ENCODE measurements around the gene OPALIN. TPM values are rescaled to one million over a fixed set of nuclear protein-coding genes. Genes with fewer than 3 reads are reported as not detected.

The OPALIN gene
- total RNA-seq, 1 donor from 2014 or later: not detected

Other genes with a start within 250 kb of the OPALIN start
- 15.5 and 15.9 TPM in 2 replicates for gene ZNF518A, start 228.7 kb downstream of the OPALIN start, total RNA-seq
- 0.38 and 0.55 TPM in 2 replicates for gene BLNK, start 87.4 kb downstream of the OPALIN start, total RNA-seq
- gene DNTT, start 54.6 kb downstream of the OPALIN start, total RNA-seq: not detected in 2 replicates
- gene TLL2, start 154.9 kb upstream of the OPALIN start, total RNA-seq: 2.2 and 2.8 TPM in 2 replicates
- 77.6 and 78.5 TPM in 2 replicates for gene TM9SF3, start 228.0 kb upstream of the OPALIN start, total RNA-seq

All from kidney epithelial cell (primary cell).